Neural cell (in vitro differentiated cells): ENCODE data around the gene DNM3. TPM values are rescaled to one million over a fixed set of nuclear protein-coding genes. Genes with fewer than 3 reads are reported as not detected.

Experiments
- H2AFZ ChIP-seq: fragments of 200-600, 300-800 bp; sonication (generic), shearing (Covaris generic); 2 replicates; pipeline ENCODE4 v1.6.0; 2014; ENCODE audit warnings: low read depth, mild to moderate bottlenecking, antibody characterized with exemption, low read length, moderate library complexity
- H3F3A ChIP-seq: fragments of 200-600 bp; shearing (Covaris generic); 2 replicates; pipeline ENCODE4 v1.6.1; 2016; ENCODE audit warnings: mild to moderate bottlenecking, moderate library complexity, mixed read lengths, antibody characterized with exemption, low read length; ENCODE audit not compliant: insufficient read depth, poor library complexity, severe bottlenecking
- H3K27ac ChIP-seq: fragments of 200-600, 300-800 bp; sonication (generic), shearing (Covaris generic); 2 replicates; pipeline ENCODE4 v1.5.1; 2014; ENCODE audit warnings: mild to moderate bottlenecking, low read length, moderate library complexity
- H3K27me3 ChIP-seq: fragments of 300-800, 200-600 bp; sonication (generic), shearing (Covaris generic); 2 replicates; pipeline ENCODE4 v1.6.0; 2014; ENCODE audit warnings: mild to moderate bottlenecking, low read depth, low read length, moderate library complexity; ENCODE audit not compliant: insufficient read depth
- H3K36me3 ChIP-seq: fragments of 300-800, 200-600 bp; sonication (generic), shearing (Covaris generic); 2 replicates; pipeline ENCODE4 v1.5.1; 2014; ENCODE audit warnings: mild to moderate bottlenecking, antibody characterized with exemption, low read length, moderate library complexity; ENCODE audit not compliant: insufficient read depth
- H3K4me2 ChIP-seq: fragments of 300-800, 200-600 bp; sonication (generic), shearing (Covaris generic); 2 replicates; pipeline ENCODE4 v1.6.0; 2014; ENCODE audit warnings: mild to moderate bottlenecking, low read length
- H3K4me3 ChIP-seq: fragments of 300-800, 200-600 bp; sonication (generic), shearing (Covaris generic); 2 replicates; pipeline ENCODE4 v1.5.1; 2014; ENCODE audit warnings: mild to moderate bottlenecking, low read length, moderate library complexity
- H3K79me2 ChIP-seq: fragments of 200-600 bp; shearing (Covaris generic); replicated peaks from 2 replicates; pipeline ENCODE4 v1.6.0; 2014; ENCODE audit warnings: mild to moderate bottlenecking, low read length, moderate library complexity; ENCODE audit not compliant: insufficient read depth
- H3K9ac ChIP-seq: fragments of 300-800, 200-600 bp; sonication (generic), shearing (Covaris generic); 2 replicates; pipeline ENCODE4 v1.6.1; 2016; ENCODE audit warnings: mild to moderate bottlenecking, low read length, mixed read lengths
- H3K9me2 ChIP-seq: fragments of 200-600 bp; shearing (Covaris generic); 2 replicates; pipeline ENCODE4 v1.6.1; 2016; ENCODE audit warnings: mild to moderate bottlenecking, low read length, mixed read lengths; ENCODE audit not compliant: insufficient read depth
- H3K9me3 ChIP-seq: fragments of 200-600, 300-800 bp; sonication (generic), shearing (Covaris generic); 2 replicates; pipeline ENCODE4 v1.6.1; 2016; ENCODE audit warnings: mild to moderate bottlenecking, mixed run types, low read length, moderate library complexity, mixed read lengths
- H4K20me1 ChIP-seq: fragments of 200-600 bp; shearing (Covaris generic); 2 replicates; pipeline ENCODE4 v1.6.1; 2016; ENCODE audit warnings: mild to moderate bottlenecking, mixed run types; ENCODE audit not compliant: insufficient read depth
- CTCF ChIP-seq: fragments of 450-650 bp; IDR thresholded peaks from 2 replicates; pipeline ENCODE4 v1.5.1; 2014; ENCODE audit warnings: antibody characterized with exemption, mild to moderate bottlenecking, moderate library complexity; ENCODE audit not compliant: poor library complexity, severe bottlenecking
- EP300 ChIP-seq: fragments of 450-650 bp; conservative IDR thresholded peaks from 2 replicates; pipeline ENCODE4 v1.6.1; 2014; ENCODE audit warnings: antibody characterized with exemption, mild to moderate bottlenecking, moderate library complexity; ENCODE audit not compliant: poor library complexity, severe bottlenecking
- EZH2 ChIP-seq: fragments of 200-600, 300-800 bp; shearing (Covaris generic), sonication (generic); IDR thresholded peaks from 2 replicates; pipeline ENCODE4 v1.6.1; 2014; ENCODE audit warnings: antibody characterized with exemption, low read length, borderline replicate concordance, mild to moderate bottlenecking; ENCODE audit not compliant: insufficient read depth, poor library complexity, severe bottlenecking
- MXI1 ChIP-seq: fragments of 450-650 bp; conservative IDR thresholded peaks from 2 replicates; pipeline ENCODE4 v1.6.1; 2014; ENCODE audit warnings: antibody characterized with exemption, mild to moderate bottlenecking; ENCODE audit not compliant: poor library complexity, severe bottlenecking
- POLR2AphosphoS5 ChIP-seq: IDR thresholded peaks from 2 replicates; pipeline ENCODE4 v1.6.1; 2012
- RAD21 ChIP-seq: fragments of 450-650 bp; conservative IDR thresholded peaks from 2 replicates; pipeline ENCODE4 v1.6.1; 2014; ENCODE audit warnings: antibody characterized with exemption, mild to moderate bottlenecking, moderate library complexity
- SMC3 ChIP-seq: fragments of 450-650 bp; conservative IDR thresholded peaks from 2 replicates; pipeline ENCODE4 v1.6.1; 2014; ENCODE audit warnings: antibody characterized with exemption, mild to moderate bottlenecking, moderate library complexity; ENCODE audit not compliant: poor library complexity
- TAF1 ChIP-seq: IDR thresholded peaks from 2 replicates; pipeline ENCODE4 v1.6.1; 2012; ENCODE audit warnings: low read depth
- polyA plus RNA-seq: library from polyadenylated mRNA; depleted of rRNA; stranded (reverse); fragments of >200 nt; gene quantifications from 2 replicates; pipeline ENCODE4 v1.2.3, GENCODE V29; 2014
- TF ChIP-seq, protein P1 (sequence below): IDR thresholded peaks from 2 replicates; pipeline ENCODE4 v1.6.1; 2012; ENCODE audit warnings: borderline replicate concordance

The DNM3 gene
- polyA plus RNA-seq, 1 donor from 2014 or later, result 37.1 TPM

DNA sequence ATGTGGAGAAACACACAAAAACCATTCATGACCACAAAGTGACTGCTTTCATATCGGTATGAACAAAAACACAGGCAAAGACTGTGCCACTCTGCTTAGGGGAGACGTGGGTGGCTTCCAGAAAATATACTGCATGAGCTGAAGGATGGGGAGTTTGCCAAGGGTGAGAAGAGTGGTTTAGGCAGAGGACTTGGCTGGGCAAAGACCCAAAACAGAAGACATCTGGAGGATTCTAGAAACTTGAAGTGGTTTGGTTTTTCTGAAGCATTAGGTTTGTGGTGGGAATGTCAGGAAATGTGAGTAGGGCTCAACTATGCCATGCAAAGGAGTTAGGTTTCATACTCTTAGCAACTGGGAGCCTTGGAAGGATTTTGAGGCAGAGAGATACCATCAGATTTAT, 26.6 kb upstream of the DNM3 start (continued):
- TF ChIP-seq POLR2AphosphoS5, result no peak
- no peak for TF ChIP-seq EP300
- no peak for TF ChIP-seq TAF1

GRCh38 chr1:171816300-171816901, 24.9 kb upstream of the DNM3 start:
- no peak overlapping the region for H3K9ac ChIP-seq
- H3K4me3 ChIP-seq, result no peak overlapping the region
- H3K9me2 ChIP-seq, result no peaks in the 10 kb centered on the region
- no peak overlapping the region for H3K4me2 ChIP-seq
- no peak overlapping the region for H2AFZ ChIP-seq
- H4K20me1 ChIP-seq, result no peaks in the 10 kb centered on the region
- no peaks in the 10 kb centered on the region for H3F3A ChIP-seq
- H3K27me3 ChIP-seq, result no peaks in the 10 kb centered on the region
- H3K27ac ChIP-seq, result no peak overlapping the region
- TF ChIP-seq MXI1 (no peak), EP300 (no peak), RAD21 (no peak), SMC3 (no peak), EZH2 (no peak), TAF1 (no peak), POLR2AphosphoS5 (no peak), CTCF (no peak)
- TF ChIP-seq, protein P1, sequence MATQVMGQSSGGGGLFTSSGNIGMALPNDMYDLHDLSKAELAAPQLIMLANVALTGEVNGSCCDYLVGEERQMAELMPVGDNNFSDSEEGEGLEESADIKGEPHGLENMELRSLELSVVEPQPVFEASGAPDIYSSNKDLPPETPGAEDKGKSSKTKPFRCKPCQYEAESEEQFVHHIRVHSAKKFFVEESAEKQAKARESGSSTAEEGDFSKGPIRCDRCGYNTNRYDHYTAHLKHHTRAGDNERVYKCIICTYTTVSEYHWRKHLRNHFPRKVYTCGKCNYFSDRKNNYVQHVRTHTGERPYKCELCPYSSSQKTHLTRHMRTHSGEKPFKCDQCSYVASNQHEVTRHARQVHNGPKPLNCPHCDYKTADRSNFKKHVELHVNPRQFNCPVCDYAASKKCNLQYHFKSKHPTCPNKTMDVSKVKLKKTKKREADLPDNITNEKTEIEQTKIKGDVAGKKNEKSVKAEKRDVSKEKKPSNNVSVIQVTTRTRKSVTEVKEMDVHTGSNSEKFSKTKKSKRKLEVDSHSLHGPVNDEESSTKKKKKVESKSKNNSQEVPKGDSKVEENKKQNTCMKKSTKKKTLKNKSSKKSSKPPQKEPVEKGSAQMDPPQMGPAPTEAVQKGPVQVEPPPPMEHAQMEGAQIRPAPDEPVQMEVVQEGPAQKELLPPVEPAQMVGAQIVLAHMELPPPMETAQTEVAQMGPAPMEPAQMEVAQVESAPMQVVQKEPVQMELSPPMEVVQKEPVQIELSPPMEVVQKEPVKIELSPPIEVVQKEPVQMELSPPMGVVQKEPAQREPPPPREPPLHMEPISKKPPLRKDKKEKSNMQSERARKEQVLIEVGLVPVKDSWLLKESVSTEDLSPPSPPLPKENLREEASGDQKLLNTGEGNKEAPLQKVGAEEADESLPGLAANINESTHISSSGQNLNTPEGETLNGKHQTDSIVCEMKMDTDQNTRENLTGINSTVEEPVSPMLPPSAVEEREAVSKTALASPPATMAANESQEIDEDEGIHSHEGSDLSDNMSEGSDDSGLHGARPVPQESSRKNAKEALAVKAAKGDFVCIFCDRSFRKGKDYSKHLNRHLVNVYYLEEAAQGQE, result no peak
- no peaks in the 10 kb centered on the region for H3K36me3 ChIP-seq
- no peaks in the 10 kb centered on the region for H3K79me2 ChIP-seq
- H3K9me3 ChIP-seq, result no peaks in the 10 kb centered on the region

GRCh38 chr1:171817511-171818265, 23.6 kb upstream of the DNM3 start:
- Histone ChIP-seq H3K9me3 (no peaks in the 10 kb centered on the region), H3K79me2 (no peaks in the 10 kb centered on the region), H3K9me2 (no peaks in the 10 kb centered on the region), H3K27me3 (no peaks in the 10 kb centered on the region), H3K4me3 (no peak overlapping the region), H4K20me1 (no peaks in the 10 kb centered on the region), H2AFZ (no peak overlapping the region), H3F3A (no peaks in the 10 kb centered on the region), H3K27ac (no peak overlapping the region), H3K36me3 (no peaks in the 10 kb centered on the region), H3K9ac (no peak overlapping the region), H3K4me2 (no peak overlapping the region)
- no peak for TF ChIP-seq POLR2AphosphoS5
- TF ChIP-seq TAF1, result no peak
- TF ChIP-seq EZH2, result no peak
- TF ChIP-seq EP300, result no peak
